Measurements from ENCODE around the gene ARSG. TPM values are rescaled to one million over a fixed set of nuclear protein-coding genes. Genes with fewer than 3 reads are reported as not detected.

ARSG gene
- total and polyA plus RNA-seq, 5 donors from 2014 or later: 10.3 to 21.8 (median 13.2) TPM

DNA sequence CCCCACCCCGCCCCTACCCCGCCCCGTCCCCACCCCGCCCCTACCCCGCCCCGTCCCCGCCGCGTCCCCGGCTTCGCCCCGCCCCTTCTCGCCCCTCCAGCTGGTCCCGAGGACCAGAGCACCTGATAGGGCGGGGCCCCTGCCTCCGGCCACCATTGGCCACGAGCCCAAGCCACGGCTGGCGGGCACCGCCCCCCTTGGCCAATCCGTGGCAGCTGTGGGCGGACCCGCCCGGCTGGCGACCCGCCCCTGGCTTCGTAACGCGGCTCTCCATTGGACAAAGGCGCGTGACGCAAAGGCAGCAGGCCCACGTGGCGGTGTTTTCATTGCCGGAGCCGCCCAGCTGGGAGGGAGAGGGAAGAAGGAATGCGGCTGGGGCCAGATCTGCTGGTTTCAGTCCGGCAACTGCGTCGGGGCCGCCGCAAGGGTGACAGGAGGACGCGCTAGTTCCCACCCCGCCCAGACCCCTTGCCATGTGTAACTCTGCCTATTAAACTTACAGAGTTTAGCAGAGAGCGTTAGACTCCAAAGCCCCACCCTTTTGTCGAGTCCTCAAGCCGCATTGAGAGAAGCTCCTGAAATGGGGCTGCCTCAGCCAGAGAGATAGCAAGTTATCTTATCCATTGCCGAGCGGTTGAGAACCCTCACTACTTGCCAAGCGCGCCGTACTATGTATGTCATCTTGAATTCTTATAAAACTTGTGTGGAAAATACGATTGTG is 166.4 kb downstream of the ARSG start:
- Histone ChIP-seq H3K4me1 (ENCODE audit: control insufficient read depth, insufficient read depth, low read length, poor library complexity, severe bottlenecking) (peaks cover 57% of the 10 kb centered on the region), H3K4me3 (ENCODE audit: low read depth, low read length) (peak overlapping the region; percentile 78)
- H3K27me3 Mint-ChIP-seq: no peaks in the 10 kb centered on the region

DNA sequence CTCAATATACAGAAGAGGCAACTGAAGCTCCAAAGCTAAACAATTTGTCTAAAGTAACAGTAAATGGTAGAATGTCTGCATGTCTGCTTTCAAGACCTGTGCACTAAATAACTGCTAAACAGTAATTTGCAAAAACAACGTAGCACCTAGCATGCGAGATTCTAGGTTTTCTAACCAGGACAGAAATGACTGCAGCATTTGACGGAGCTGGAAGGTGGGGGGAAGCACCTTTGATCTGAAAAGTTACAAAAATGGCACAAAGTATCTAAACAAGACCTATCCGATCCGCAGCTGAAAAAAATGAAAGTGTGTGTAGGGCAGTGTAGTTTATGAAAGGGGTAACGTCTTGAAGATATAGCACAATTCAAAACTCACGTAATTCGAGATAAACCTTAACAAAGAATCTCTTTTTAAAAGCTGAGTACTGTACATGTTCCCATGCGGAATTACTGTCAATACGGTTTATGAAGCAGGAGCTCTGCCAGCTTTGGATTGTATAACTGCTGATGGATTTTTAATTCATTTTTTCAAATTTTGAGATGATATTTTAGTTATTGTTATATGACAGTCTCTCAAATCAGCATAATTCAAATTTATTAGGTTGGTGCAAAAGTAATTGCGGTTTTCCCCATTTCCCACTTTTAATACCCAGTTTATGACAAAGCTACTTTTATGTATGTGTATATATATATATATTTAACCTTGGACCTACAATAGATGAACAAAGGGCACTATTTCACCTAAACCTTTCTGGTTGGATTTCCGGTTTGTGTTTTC is 167.2 kb downstream of the ARSG start:
- peak overlapping the region; percentile 67 to 92 (median 91) for H3K27ac Mint-ChIP-seq

More for the DNA sequence above, 166.4 kb downstream of the ARSG start:
- H3K27ac ChIP-seq (ENCODE audit: insufficient read depth, low read length, poor library complexity, severe bottlenecking): peak overlapping the region; percentile 82
- Mint-ChIP-seq H3K36me3 (peaks cover 4% of the 10 kb centered on the region), H3K27ac (peak overlapping the region; percentile 67 to 92 (median 91)), H3K4me1 (peaks cover 25 to 56% (median 43%) of the 10 kb centered on the region in 4 donors), H3K4me3 (peak overlapping the region; percentile 70 to 95 (median 89)), H3K9me3 (no peaks in the 10 kb centered on the region)
- no peaks in the 10 kb centered on the region for H3K36me3 ChIP-seq (ENCODE audit: control insufficient read depth, insufficient read depth, low read length)
- H3K9me3 ChIP-seq (ENCODE audit: control insufficient read depth in 2 of 2, low read length in 2 of 2): no peaks in the 10 kb centered on the region
- ATAC-seq (ENCODE audit: low read depth in 2 of 2): peak; percentile 97 to 98
- peak; percentile 98 for DNase-seq
- no peaks in the 10 kb centered on the region for H3K27me3 ChIP-seq (ENCODE audit: control insufficient read depth, insufficient read depth, low read length)

DNA sequence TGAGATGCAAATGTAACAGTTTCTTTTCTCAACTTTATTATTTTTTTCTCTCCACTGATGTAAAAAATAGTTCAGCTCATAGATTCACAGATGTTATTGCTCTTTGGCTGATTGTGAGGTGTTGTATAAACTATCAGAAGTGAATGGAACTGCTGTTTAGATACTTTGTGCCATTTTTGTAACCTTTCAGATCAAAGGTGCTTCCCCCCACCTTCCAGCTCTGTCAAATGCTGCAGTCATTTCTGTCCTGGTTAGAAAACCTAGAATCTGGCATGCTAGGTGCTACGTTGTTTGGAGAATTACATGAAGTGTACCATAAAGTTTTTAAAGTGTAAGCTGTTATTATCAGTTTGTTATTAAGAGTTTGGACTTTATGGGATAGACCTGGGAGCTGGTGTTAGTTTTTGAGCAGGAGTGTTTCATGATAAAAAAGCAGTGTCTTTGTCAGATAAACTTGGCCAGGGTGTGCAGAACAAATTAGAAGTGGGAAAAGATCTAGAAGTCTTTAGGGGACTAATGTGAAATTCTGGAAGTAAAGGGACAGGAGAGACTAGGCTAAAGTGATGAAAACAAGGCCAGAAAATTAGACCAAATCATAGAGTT is 167.8 kb downstream of the ARSG start:
- Histone ChIP-seq H3K27me3 (ENCODE audit: control insufficient read depth, insufficient read depth, low read length) (no peaks in the 10 kb centered on the region), H3K4me3 (ENCODE audit: low read depth, low read length) (no peak overlapping the region), H3K36me3 (ENCODE audit: control insufficient read depth, insufficient read depth, low read length) (no peaks in the 10 kb centered on the region), H3K27ac (ENCODE audit: insufficient read depth, low read length, poor library complexity, severe bottlenecking) (peak overlapping the region; percentile 37), H3K4me1 (ENCODE audit: control insufficient read depth, insufficient read depth, low read length, poor library complexity, severe bottlenecking) (peaks cover 62% of the 10 kb centered on the region), H3K9me3 (ENCODE audit: control insufficient read depth in 2 of 2, low read length in 2 of 2) (no peaks in the 10 kb centered on the region)
- no peaks in the 10 kb centered on the region for H3K9me3 Mint-ChIP-seq
- no peaks in the 10 kb centered on the region for H3K27me3 Mint-ChIP-seq
- DNase-seq (no peak), ATAC-seq (ENCODE audit: low read depth in 2 of 2) (no peak)
- H3K36me3 Mint-ChIP-seq: no peaks in the 10 kb centered on the region
- H3K27ac Mint-ChIP-seq: peak overlapping the region; percentile 1 to 23 (median 2)
- peak overlapping the region in 2 of 4 donors; percentile 55 to 56 for H3K4me3 Mint-ChIP-seq
- H3K4me1 Mint-ChIP-seq: peaks cover 21 to 62% (median 45%) of the 10 kb centered on the region in 4 donors

More for the DNA sequence above, 167.2 kb downstream of the ARSG start:
- no peaks in the 10 kb centered on the region for H3K9me3 ChIP-seq (ENCODE audit: control insufficient read depth in 2 of 2, low read length in 2 of 2)
- no peaks in the 10 kb centered on the region for H3K27me3 ChIP-seq (ENCODE audit: control insufficient read depth, insufficient read depth, low read length)
- no peaks in the 10 kb centered on the region for H3K9me3 Mint-ChIP-seq
- peaks cover 25 to 62% (median 45%) of the 10 kb centered on the region in 4 donors for H3K4me1 Mint-ChIP-seq
- peak overlapping the region; percentile 70 to 95 (median 89) for H3K4me3 Mint-ChIP-seq
- no peaks in the 10 kb centered on the region for H3K36me3 ChIP-seq (ENCODE audit: control insufficient read depth, insufficient read depth, low read length)
- no peak for ATAC-seq (ENCODE audit: low read depth in 2 of 2)
- peak overlapping the region; percentile 82 for H3K27ac ChIP-seq (ENCODE audit: insufficient read depth, low read length, poor library complexity, severe bottlenecking)
- no peaks in the 10 kb centered on the region for H3K27me3 Mint-ChIP-seq
- peak overlapping the region; percentile 78 for H3K4me3 ChIP-seq (ENCODE audit: low read depth, low read length)
- H3K36me3 Mint-ChIP-seq: no peaks in the 10 kb centered on the region
- peaks cover 62% of the 10 kb centered on the region for H3K4me1 ChIP-seq (ENCODE audit: control insufficient read depth, insufficient read depth, low read length, poor library complexity, severe bottlenecking)
- no peak for DNase-seq

DNA sequence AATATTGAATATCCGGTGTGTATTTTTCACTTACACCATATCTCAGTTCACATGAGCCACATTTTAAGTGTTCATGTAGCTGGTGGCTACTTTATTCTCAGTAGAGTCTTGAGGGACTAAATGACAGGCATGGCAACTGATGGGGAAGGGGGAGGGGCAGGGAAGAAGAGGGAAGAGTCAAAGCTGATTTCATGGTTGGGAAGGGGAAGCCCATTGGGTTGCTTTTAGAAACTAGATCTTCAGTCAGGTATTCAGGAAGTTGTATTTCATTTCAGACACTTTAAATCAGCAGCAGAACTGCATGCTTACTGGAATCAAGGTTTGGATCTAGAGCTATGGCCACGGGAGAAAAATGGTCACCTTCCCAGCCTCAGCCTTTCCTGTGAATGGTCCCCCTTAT is 168.9 kb downstream of the ARSG start:
- Histone ChIP-seq H3K4me1 (ENCODE audit: control insufficient read depth, insufficient read depth, low read length, poor library complexity, severe bottlenecking) (peaks cover 62% of the 10 kb centered on the region), H3K36me3 (ENCODE audit: control insufficient read depth, insufficient read depth, low read length) (no peaks in the 10 kb centered on the region), H3K9me3 (ENCODE audit: control insufficient read depth in 2 of 2, low read length in 2 of 2) (no peaks in the 10 kb centered on the region), H3K27me3 (ENCODE audit: control insufficient read depth, insufficient read depth, low read length) (no peaks in the 10 kb centered on the region), H3K4me3 (ENCODE audit: low read depth, low read length) (peak overlapping the region; percentile 55), H3K27ac (ENCODE audit: insufficient read depth, low read length, poor library complexity, severe bottlenecking) (peak overlapping the region; percentile 77)
- H3K9me3 Mint-ChIP-seq: no peaks in the 10 kb centered on the region
- DNase-seq: no peak
- H3K4me3 Mint-ChIP-seq: peak overlapping the region in 3 of 4 donors; percentile 38 to 65 (median 48)
- H3K27ac Mint-ChIP-seq: peak overlapping the region; percentile 12 to 94 (median 43)
- no peaks in the 10 kb centered on the region for H3K36me3 Mint-ChIP-seq
- H3K4me1 Mint-ChIP-seq: peaks cover 21 to 62% (median 45%) of the 10 kb centered on the region in 4 donors
- no peaks in the 10 kb centered on the region for H3K27me3 Mint-ChIP-seq
- ATAC-seq (ENCODE audit: low read depth in 2 of 2): no peak

DNA sequence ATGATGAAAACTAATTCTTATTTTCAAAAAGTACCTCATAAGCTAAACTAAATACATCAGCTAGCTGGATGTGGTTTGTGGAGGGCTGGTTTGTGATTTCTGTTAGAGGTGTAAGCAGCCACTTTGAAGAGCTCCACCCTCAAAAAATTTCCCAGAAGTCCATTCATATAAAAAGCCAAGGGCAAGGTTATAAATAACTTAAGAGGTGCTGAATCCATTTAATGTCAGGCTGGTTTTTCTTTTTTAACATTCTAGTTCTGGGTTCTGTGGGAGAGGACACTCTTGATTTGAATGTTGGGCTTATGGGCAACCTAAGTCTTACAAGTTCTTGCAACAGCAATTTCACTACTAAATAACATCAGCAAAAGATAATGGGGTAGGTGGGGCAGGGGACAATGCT is 169.4 kb downstream of the ARSG start:
- Histone ChIP-seq H3K4me3 (ENCODE audit: low read depth, low read length) (peak overlapping the region; percentile 55), H3K4me1 (ENCODE audit: control insufficient read depth, insufficient read depth, low read length, poor library complexity, severe bottlenecking) (peaks cover 62% of the 10 kb centered on the region), H3K27me3 (ENCODE audit: control insufficient read depth, insufficient read depth, low read length) (no peaks in the 10 kb centered on the region), H3K27ac (ENCODE audit: insufficient read depth, low read length, poor library complexity, severe bottlenecking) (peak overlapping the region; percentile 77), H3K36me3 (ENCODE audit: control insufficient read depth, insufficient read depth, low read length) (no peaks in the 10 kb centered on the region), H3K9me3 (ENCODE audit: control insufficient read depth in 2 of 2, low read length in 2 of 2) (no peaks in the 10 kb centered on the region)
- DNase-seq (peak in 2 of 3 donors; percentile 71 to 88), ATAC-seq (ENCODE audit: low read depth in 2 of 2) (no peak)
- peak overlapping the region; percentile 11 to 65 (median 43) for H3K4me3 Mint-ChIP-seq
- H3K4me1 Mint-ChIP-seq: peaks cover 21 to 62% (median 45%) of the 10 kb centered on the region in 4 donors
- no peaks in the 10 kb centered on the region for H3K27me3 Mint-ChIP-seq
- no peaks in the 10 kb centered on the region for H3K9me3 Mint-ChIP-seq
- H3K36me3 Mint-ChIP-seq: no peaks in the 10 kb centered on the region
- peak overlapping the region; percentile 12 to 94 (median 64) for H3K27ac Mint-ChIP-seq

DNA sequence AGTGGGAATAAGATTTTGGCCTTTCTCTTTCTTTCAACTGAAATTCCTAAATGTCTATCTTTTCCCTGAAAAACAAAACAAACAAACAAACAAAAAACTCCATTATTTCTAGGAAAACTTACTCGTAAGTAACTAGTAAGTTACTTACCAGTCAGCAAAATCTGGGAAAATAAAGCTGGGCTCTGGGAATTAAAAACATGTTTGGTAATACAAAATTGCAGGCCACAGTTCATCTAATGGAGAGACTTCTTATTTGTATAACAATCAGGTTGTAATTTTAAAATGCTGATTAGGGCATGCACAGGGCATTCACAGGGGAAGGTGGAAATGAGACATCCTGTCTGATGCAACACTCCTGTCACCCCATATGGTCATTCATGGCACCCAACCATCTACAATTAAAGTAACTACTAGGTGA is 169.8 kb downstream of the ARSG start:
- H3K27me3 ChIP-seq (ENCODE audit: control insufficient read depth, insufficient read depth, low read length): no peaks in the 10 kb centered on the region
- peak overlapping the region in 1 of 4 donors; percentile 38 for H3K4me3 Mint-ChIP-seq

DNA sequence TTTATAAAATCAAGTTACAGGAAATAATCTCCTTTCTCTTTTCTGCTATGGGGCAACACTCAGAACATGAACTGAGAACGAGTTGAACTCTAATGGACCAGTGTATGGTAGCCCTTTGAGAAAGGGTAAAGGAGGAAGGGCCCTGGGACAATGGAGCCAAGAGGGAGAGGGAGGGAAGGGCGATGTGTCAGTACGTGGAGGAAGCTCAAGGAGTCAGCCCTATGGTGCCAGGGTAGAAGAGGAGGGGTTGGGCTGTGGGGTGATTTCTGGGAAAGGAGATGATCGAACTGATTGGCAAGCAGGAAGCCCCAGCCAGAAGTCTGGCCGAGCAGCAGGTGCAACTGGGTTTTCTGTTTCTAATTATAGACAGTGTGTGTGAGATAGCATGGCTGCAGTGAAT is 170.3 kb downstream of the ARSG start:
- H3K27me3 ChIP-seq (ENCODE audit: control insufficient read depth, insufficient read depth, low read length): no peaks in the 10 kb centered on the region
- no peaks in the 10 kb centered on the region for H3K9me3 ChIP-seq (ENCODE audit: control insufficient read depth in 2 of 2, low read length in 2 of 2)
- Mint-ChIP-seq H3K36me3 (no peaks in the 10 kb centered on the region), H3K9me3 (no peaks in the 10 kb centered on the region), H3K27ac (peak overlapping the region; percentile 70 to 94 (median 90)), H3K4me1 (peaks cover 25 to 56% (median 41%) of the 10 kb centered on the region in 4 donors), H3K4me3 (peak overlapping the region in 2 of 4 donors; percentile 43 to 78), H3K27me3 (peaks cover 6% of the 10 kb centered on the region)
- no peak for ATAC-seq (ENCODE audit: low read depth in 2 of 2)
- peaks cover 59% of the 10 kb centered on the region for H3K4me1 ChIP-seq (ENCODE audit: control insufficient read depth, insufficient read depth, low read length, poor library complexity, severe bottlenecking)
- peak overlapping the region; percentile 43 for H3K27ac ChIP-seq (ENCODE audit: insufficient read depth, low read length, poor library complexity, severe bottlenecking)
- no peaks in the 10 kb centered on the region for H3K36me3 ChIP-seq (ENCODE audit: control insufficient read depth, insufficient read depth, low read length)
- peak in 1 of 3 donors; percentile 75 for DNase-seq
- H3K4me3 ChIP-seq (ENCODE audit: low read depth, low read length): no peak overlapping the region

More for the DNA sequence above, 169.8 kb downstream of the ARSG start:
- Mint-ChIP-seq H3K27me3 (peaks cover 3% of the 10 kb centered on the region), H3K4me1 (peaks cover 24 to 61% (median 43%) of the 10 kb centered on the region in 4 donors), H3K27ac (peak overlapping the region in 2 of 3 donors; percentile 70 to 94), H3K36me3 (no peaks in the 10 kb centered on the region), H3K9me3 (no peaks in the 10 kb centered on the region)
- Histone ChIP-seq H3K27ac (ENCODE audit: insufficient read depth, low read length, poor library complexity, severe bottlenecking) (peak overlapping the region; percentile 43), H3K4me3 (ENCODE audit: low read depth, low read length) (peak overlapping the region; percentile 55), H3K9me3 (ENCODE audit: control insufficient read depth in 2 of 2, low read length in 2 of 2) (no peaks in the 10 kb centered on the region), H3K4me1 (ENCODE audit: control insufficient read depth, insufficient read depth, low read length, poor library complexity, severe bottlenecking) (peaks cover 62% of the 10 kb centered on the region), H3K36me3 (ENCODE audit: control insufficient read depth, insufficient read depth, low read length) (no peaks in the 10 kb centered on the region)
- DNase-seq: peak in 1 of 3 donors; percentile 57
- no peak for ATAC-seq (ENCODE audit: low read depth in 2 of 2)
